DMS153 treated with DMSO at 0.1 percent for 48 hours (cell line): Measurements from ENCODE around the gene GLCE.
"Not testable (repeated sequence)": the region's sequence is repeated elsewhere in the genome, so short reads cannot be mapped to it uniquely, and the experiment has no call there.

ENCODE experiments used
- DNase-seq: peaks from one replicate; lab custom pipeline; 2025; ENCODE audit not compliant: unreplicated experiment; lab: John Stamatoyannopoulos, UW

The GLCE gene

DNA sequence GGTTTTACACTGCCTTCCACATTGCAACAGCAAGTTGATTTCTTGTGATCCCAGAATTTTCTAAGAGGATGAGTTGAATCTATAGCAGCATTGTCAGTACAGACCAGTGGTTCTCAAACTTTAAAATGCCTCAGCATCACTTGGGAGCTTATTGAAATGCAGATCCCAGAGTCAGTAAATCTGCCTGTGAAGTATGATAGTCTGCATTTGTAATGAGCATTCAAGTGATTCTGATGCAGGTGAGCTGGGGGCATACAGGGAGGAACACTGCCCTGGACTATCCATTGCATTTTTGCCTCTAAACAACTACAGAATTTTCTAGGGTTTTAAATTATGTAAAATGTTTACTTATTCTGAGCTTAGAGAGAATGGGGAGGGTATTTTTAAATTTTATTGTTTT lies 110.8 kb downstream of the GLCE start:
- DNase-seq, result no peak

DNA sequence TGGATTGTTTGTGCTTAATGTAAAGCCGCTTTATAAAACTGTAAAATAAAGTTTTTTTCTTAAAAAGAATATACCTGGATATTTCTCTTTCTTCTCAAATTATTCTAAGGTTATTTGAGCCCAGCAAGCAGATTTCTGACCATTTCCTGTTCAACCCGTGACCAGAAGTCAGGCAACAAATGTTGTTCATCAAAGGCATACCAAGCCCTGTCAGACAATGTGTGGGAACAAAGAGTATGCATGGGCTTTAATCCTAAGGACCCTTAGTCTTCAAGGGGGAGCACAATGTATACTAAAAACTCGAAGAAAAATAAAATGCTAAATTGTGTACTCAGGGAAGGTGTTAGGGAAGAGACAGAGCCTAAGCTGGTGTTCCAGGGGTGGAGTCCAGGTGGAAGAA lies 111.7 kb downstream of the GLCE start:
- no peak for DNase-seq

DNA sequence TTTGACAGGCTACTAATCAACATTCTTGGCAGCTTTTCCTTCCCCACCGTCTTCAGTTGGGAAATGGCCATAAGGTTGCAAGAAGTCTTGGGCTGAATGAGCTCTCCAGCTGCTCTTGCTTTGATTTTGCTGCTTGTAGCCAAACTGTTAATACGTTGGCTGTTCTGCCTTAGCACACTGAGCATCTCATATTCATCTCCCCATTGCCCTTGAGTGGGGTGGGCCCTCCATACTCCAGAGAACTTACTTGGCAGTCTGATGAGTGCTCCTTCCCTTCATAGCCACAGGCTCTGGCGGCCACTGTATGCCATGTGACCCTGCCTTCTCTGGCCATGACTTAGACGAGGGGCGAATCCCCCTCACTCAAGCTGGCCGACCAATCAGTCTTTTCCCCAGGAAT lies 112.5 kb downstream of the GLCE start:
- DNase-seq, result no peak

DNA sequence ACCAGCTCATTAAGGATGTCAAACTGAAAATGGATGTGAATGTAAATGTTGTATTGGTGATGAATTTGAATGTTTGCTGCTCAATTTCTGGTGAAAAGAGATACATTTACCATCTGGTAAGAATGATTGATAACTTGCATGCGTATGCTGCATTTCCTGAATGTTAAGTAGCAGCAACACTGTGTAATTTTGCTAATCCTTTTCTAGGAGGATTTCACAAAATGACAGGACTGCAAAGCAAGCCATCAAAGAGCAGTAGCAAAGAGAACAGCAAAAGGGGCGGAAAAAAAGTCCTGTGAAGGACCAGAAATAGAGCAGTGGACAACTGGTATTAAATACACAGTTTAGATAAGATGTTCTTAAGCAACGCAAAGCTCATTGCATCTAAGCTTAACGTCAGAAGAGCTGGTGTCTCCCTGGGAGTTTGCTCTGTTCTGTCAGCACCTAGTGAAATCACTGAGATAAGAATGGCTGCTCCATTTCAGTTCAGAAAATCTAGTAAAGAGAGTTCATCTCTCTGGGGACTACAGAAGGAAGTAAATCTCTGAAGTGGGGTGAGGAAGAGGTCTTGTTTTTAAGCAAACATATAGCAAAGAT lies 114.7 kb downstream of the GLCE start:
- DNase-seq, result no peak

DNA sequence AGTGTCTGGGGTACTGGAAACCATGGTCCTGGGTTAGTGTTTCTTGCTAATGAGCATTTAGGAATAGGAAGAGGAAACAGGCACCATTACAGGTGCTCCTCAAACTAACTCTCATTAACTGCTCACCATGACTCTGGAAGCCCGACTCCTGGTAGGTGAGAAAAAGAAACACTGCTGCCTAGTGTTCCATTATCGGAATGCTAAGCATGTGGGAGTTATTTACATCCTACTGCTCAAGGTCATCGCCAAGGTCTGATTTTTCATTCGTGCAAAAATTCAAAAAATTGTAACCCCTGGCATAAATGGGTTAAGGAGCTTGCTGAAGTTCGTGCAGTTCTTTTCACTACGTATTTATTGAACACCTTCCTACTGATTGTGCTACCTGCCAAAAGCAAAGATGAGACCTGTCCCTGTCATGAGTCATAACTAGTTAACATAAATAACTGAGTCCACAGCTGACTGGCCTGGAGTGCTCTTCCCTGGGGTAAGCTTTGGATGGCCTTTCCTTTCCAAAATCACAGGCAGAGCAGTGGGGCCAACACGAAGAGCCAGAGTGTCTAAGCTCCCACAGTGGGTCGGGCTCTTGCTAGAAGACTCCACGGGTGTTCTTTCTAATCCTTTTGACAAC lies 115.6 kb downstream of the GLCE start:
- no peak for DNase-seq

DNA sequence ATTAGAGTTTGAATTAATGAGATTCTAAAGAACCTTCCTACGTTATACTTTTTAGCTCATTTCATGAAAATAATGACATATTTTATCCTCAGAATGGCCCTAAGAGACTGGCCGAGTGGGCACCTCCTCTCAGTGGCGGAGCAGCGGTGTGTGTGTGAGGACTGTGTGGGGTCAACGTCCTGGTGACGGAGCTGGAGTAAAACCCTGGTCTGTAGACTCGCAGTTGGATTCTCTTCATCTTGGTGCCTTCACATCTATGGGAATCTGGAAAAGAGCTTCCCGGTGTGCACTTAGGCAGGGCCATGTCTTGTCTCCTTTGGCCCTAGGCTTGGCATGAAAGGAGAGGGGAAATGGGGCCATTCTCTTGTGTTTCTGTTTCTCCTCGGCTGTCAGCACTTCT lies 116.9 kb downstream of the GLCE start:
- DNase-seq, result no peak

DNA sequence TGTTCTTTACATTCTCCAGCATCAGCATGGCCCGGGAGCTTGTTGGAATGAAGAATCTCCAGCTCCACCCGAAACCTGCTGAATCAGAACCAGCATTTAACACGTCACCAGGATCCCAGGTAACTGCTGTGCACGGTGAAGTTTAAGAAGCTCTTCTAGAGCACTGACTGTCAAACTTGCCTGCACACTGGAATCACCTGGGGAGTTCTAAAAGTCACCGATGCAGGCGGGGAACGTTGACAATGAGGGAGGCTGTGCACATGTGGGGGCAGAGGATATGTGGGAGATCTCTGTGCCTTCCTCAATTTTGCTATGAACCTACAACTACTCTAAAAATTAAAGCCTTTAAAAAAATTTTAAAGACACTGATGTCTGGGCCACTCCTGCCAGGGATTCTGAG lies 119.2 kb downstream of the GLCE start:
- DNase-seq, result no peak

DNA sequence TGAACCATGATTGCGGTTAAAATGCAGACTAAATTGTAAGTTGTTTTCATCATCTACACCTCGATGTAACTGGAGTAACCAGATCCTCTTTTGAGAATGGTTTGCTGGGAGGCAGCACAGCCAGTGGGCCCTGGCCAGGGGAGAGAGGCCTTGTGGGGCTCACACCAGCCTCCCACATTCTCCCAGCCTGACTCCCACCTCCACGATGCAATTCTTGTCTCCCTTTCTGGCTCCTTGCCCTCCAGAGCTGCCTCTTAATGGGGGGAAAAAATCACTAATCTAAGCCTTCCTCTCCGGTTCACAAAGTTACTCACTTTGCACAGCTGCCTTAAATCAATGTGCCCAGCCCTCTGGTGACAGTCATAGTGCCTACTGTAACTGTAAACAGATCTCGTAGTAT lies 120.3 kb downstream of the GLCE start:
- no peak for DNase-seq

DNA sequence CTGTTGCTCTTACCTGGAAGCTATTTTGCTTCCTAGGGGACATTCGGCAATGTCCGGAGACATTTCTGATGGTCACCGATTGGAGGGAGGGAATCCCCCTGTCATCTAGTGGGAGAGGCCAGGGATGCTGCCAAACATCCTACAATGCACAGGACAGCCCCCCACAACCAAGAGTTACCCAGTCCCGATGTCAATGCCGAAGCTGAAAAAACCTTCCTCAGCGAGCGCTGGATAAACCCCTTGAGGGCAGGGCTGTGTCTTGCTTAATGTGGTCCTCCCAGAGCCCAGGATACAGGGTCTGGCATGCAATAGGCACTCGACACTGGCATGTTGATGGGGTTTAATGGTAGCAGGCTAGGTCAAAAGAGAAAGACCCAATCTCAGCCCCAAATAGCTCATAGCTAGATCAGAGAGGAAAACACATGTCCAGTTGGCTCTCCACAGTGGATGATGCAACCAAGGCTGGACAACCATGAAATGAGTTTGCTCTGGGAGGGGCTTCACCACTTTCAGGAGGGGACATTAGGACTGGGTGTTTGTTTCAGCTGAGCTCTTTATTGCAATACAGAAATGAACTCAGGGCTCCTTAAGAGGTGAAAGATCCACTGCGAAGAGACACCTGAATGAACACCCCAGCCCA lies 121.8 kb downstream of the GLCE start:
- no peak for DNase-seq

DNA sequence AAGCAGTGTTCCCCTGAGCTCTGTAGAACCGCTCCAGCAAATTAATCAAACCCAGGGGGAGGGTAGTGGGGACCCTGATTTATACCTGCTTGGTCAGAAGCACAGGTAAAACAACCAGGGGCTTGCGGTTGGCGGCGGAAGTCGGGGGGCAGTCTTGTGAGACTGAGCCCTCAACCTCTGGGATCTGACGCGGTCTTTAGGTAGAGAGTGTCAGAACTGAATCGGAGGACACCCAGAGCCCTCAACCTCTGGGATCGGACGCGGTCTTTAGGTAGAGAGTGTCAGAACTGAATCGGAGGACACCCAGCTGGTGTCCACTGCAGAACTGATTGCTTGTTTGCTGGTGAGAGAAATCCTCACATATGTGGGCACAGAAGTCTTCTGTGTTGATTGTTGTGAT lies 125.4 kb downstream of the GLCE start:
- DNase-seq, result no peak

DNA sequence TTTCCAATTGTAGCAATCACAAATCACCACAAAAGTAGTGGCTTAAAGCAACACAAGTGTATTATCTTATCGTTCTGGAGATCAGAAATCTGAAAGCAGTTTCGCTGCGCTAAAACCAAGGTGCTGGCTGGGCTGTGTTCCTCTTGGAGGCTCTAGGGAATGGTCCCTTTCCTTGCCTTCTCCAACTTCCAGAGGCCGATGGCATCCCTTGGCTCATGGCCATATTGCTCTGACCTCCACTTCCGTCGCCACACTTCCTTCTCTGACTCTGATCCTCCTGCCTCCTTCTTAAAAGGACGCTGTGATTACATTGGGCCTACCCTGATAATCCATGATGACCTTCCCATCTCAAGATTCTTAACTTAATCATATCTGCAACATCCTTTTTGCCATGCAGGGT lies 127.6 kb downstream of the GLCE start:
- no peak for DNase-seq

DNA sequence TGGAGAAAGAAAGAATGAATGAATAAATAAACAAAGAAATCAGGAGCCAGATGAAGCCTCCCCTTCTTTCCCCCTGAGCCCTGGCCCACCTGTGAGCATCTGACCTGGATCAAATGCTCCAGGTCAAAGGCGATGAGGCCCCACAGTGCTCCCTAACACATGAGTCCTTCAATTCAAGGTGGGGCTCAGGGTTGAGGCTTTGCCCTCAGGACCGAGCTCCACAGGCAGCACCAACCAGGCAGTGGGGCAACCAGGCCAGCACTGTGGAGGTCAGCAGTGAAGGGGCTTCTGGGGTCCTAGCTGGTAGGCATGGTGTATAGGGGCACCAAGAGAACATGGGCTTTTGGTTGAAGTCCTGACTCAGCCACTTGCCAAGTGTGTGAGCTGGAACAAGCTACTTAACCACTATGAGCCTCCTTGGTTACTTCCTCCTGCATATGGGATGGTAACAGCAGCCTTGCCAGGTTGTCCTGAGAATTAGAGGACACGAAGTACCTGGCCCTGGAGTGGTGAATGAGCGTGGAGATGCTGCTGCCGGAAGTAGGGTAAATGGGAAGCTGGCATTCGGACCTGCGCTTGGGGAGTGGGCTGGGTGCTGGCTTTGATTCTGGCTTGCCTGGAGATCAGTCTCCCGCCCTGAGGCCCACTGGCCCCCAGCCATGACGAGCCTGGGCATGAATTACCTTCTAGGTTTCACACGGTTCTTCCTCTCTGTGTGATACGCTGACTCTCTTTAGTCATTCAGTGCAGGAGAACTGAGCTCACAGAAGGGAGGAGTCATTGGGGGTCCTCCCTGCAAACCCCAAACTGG lies 128.3 kb downstream of the GLCE start:
- no peak for DNase-seq

DNA sequence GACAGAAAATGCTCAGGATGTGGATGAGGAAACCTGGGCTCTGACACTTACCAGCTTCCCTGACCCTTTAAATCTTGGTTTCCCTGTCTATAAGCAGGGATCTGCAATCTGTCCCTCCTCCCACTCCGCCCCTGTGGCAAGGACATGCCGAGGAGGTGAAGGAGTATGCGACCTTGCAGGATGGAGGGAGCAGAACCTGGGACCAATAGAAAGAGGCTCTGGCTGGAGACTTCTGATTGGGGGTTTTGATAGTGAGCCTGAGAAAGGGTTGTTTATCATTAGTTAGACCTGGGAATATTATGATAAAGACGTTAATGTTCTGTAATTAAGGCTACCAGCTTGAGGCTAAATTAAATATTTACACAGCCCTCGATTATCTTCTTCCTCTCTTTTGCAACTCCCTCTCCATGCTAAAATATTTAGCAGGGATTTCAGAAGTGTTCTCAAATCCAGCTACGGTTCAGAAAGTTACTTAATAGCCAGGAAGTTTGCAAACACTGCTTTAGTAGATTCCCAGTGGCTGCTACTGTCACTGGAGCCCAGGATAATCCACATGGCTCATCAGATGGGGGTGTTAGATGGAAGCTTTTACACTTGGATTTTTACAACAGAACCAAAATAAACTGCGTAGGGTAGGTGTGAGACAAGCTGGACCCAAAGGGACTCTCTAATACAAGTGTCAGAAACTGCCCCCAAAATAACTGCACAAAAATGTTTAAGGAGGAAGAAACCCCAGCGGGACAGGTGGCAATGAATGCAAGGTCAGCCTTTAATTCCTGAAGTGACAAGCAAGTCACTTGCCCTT lies 129.1 kb downstream of the GLCE start:
- no peak for DNase-seq

DNA sequence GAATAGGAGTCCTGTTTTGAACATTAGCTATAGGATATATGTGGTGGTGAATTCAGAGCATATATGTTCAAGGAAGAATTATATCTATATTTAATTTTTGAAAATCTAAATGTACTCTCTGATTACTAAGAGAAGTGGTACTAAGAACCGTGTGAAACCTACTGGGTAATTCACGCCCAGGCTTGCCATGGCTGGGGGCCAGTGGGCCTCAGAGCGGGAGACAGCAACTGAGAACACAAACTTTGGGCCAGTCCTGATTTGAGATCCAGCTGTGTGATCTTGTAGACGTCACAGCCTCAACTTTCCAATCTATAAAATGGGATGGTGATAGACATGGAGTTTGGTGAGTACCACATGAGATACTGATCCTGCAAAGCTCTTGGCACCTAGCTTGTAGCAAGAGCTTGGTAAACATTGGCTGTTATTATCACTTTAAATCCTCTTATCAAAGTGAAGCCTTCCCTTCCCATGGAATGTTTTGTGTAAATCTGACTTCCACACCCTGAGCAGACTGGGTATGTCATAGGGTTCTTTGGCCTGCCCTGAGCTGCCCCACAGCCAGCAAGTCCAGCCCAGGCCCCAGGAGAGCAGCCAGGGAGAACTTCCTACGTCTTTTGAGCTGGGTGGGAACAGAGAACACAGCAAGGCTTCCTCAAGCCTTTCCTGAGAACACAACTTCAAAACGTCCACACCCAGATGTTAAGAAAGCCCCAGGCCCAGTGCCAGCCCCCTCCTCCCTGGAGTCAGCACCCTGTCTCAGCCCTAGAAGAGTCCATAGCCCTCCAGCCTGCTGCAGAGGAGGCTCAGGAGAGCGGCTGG lies 130.1 kb downstream of the GLCE start:
- DNase-seq, result no peak

DNA sequence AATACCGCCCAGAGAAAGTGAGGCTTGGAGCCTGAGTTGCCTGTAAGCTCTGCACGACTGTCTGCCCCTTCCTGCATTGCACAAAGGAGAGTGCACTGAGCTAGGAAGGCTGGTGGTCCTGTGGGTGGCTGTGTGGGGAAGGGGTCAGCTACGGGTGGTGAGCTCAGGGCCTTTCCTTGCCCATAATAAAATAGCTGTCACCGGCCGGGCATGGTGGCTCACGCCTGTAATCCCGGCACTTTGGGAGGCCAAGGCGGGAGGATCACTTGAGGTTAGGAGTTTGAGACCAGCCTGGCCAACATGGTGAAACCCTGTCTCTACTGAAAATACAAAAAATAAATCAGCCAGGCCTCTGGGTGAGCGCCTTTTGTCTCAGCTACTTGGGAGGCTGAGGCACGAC lies 131.2 kb downstream of the GLCE start:
- DNase-seq, result not testable (repeated sequence)

DNA sequence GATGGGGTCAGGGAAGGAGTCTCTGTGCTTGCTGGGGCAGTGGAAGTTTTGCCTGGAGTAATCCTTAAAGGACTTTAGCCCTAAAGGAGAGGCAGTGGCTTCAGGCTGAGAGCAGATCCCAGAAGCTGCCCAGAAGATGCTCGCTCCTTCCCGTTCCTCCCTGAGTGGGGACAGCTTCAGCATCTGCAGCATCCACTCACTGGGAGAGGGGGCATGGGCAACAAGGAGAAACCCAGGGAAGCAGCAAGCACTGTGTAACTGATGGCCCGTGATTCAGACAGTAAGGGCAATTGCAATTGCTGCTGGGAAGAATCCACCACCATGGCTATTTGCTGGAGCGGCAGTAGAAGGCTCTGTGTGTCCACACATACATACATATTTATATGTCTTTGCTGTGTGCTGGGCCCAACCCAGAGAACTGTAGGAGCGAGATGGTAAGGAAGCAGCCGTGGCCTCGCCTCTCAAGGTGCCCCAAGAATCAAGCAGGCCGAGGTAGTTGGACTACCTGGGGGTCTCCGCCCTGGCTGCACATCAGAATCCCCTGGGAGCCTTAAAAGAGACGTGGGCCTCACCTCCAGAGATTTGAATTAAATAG lies 132.5 kb downstream of the GLCE start:
- DNase-seq, result no peak

DNA sequence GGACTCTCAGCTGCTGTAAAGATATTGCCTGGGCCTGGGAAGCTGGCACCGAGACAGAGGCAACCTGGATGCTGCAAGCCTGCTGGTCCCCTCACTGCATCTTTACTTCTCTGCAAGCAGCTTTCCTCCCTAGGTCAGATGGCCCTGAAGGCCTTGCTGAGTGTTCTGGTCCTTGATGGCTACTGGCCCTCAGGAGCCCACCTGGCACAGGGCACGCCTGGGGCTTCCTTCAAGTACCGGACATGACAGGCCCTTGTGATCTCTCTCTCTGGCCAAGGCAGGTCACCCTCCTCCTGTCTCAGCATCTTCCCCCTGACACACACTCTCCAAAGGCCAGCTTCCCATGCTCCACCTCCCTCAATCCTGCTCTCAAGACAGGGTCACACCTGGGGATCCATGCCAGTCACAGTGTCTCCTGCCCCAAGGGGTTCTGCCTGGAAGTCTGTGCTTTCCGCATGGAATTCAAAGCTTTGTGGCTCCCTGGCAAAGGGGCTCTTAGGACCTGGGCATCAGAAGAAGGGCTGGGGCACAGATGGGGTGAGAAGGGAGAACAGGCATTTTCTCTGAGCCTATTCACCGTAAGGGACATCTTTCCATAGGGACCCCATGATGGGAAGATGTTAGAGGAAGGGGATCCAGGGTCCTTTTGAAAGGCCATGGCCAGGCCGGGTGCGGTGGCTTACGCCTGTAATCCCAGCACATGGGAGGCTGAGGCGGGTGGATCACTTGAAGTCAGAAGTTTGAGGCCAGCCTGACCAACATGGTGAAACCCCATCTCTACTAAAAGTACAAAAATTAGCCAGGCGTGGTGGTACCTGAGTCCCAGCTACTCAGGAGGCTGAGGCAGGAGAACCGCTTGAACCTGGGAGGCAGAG lies 133.5 kb downstream of the GLCE start:
- DNase-seq, result no peak

DNA sequence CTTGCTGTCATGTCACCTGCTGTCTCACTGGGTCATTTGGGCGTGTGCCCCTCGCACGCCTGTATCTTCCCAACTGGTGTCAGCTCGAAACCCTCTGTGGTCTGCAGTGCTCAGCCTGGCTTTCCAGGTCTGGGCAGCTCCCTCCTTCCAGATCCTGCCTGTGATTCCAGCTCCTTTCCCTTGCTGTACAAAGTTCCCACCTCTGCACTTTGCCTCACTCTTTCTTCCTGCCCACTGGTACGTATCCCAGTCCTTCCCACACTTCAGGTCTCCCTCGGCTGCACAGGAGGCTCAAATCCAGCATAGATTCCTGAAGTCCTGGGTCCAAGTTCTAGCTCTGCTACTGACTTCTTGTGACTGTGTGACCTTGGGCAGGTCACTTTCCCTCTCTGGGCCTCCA lies 136.2 kb downstream of the GLCE start:
- no peak for DNase-seq
